Panc1 (cell line): Measurements from ENCODE around the gene FTSJ1. TPM values are rescaled to one million over a fixed set of nuclear protein-coding genes. Genes with fewer than 3 reads are reported as not detected.

Experiments used
- ATAC-seq: fragments of 200-7000 bp; cut with Tn5 transposase; 2 replicates; pipeline ENCODE4 v1.9.1; 2020; ENCODE audit warnings: mild to moderate bottlenecking, moderate library complexity
- BruUV-seq: library from RNA; stranded (reverse); fragments of 400-500 nt; replicated peaks from 2 replicates; lab custom pipeline; 2021; lab: Mats Ljungman, UMichigan
- CTCF ChIA-PET: fragments of 300-600 bp; sonication (Branson Sonifier 250); formaldehyde crosslinking; loops from one replicate; lab custom pipeline; 2022; ENCODE audit warnings: antibody characterized with exemption; lab: Charles Lee
- POLR2A ChIA-PET: fragments of 300-600 bp; sonication (Branson Sonifier 250); formaldehyde crosslinking; loops from one replicate; lab custom pipeline; 2022; ENCODE audit warnings: antibody characterized with exemption; lab: Charles Lee
- DNase-seq: peaks from one replicate; pipeline ENCODE4 v3.0.0-alpha.2; 2010; ENCODE audit warnings: low read depth, low spot score
- H3K27ac ChIP-seq: 2 replicates; pipeline ENCODE4 v1.5.1; 2011; ENCODE audit warnings: mild to moderate bottlenecking, low read length, inconsistent platforms
- H3K27me3 ChIP-seq: fragments of 200-500 bp; sonication (Bioruptor generic); 2 replicates; pipeline ENCODE4 v1.6.0; 2014; ENCODE audit warnings: low read length, inconsistent platforms; ENCODE audit not compliant: control insufficient read depth, insufficient read depth
- H3K36me3 ChIP-seq: fragments of 200-500 bp; sonication (Bioruptor generic); 2 replicates; pipeline ENCODE4 v1.5.1; 2014; ENCODE audit warnings: inconsistent platforms, mild to moderate bottlenecking, low read length, moderate library complexity; ENCODE audit not compliant: control insufficient read depth, insufficient read depth
- H3K4me1 ChIP-seq: 2 replicates; pipeline ENCODE4 v1.5.1; 2011; ENCODE audit warnings: inconsistent platforms, mild to moderate bottlenecking, low read length, moderate library complexity; ENCODE audit not compliant: control insufficient read depth, insufficient read depth
- H3K4me3 ChIP-seq, 2 experiments: 2 replicates each; pipeline ENCODE4 v1.5.1; 2011 to 2012; ENCODE audit warnings: low read depth in 2 of 2, low read length in 2 of 2, mild to moderate bottlenecking in 2 of 2, inconsistent platforms in 1 of 2, moderate library complexity in 1 of 2
- H3K9me3 ChIP-seq: fragments of 200-500 bp; sonication (Bioruptor generic); 2 replicates; pipeline ENCODE4 v1.5.1; 2014; ENCODE audit warnings: low read depth, mild to moderate bottlenecking, inconsistent platforms, low read length, moderate library complexity; ENCODE audit not compliant: control insufficient read depth, insufficient read depth
- CTCF ChIP-seq: fragments of 450-650 bp; IDR thresholded peaks from 2 replicates; pipeline ENCODE4 v1.5.1; 2017; ENCODE audit warnings: mild to moderate bottlenecking
- POLR2AphosphoS5 ChIP-seq: IDR thresholded peaks from 2 replicates; pipeline ENCODE4 v1.6.1; 2012; ENCODE audit warnings: mild to moderate bottlenecking, low read depth, low read length, moderate library complexity
- REST ChIP-seq, 2 experiments: IDR thresholded peaks; 2 replicates each; pipeline ENCODE4 v1.6.1; 2011 to 2012; ENCODE audit warnings: low read depth in 2 of 2, control low read depth in 1 of 2, low read length in 1 of 2, mild to moderate bottlenecking in 1 of 2, moderate library complexity in 1 of 2; ENCODE audit not compliant: insufficient read depth in 1 of 2
- SIN3A ChIP-seq: IDR thresholded peaks from 2 replicates; pipeline ENCODE4 v1.6.1; 2012; ENCODE audit warnings: low read depth, mild to moderate bottlenecking, low read length, moderate library complexity, borderline replicate concordance; ENCODE audit not compliant: insufficient read depth
- TCF7L2 ChIP-seq: IDR thresholded peaks from 2 replicates; pipeline ENCODE4 v1.6.1; 2011; ENCODE audit warnings: mild to moderate bottlenecking, low read depth, low read length, inconsistent platforms
- in situ Hi-C: cut with HindIII; loops from 2 replicates; pipeline ENCODE4 v1.10.0; 2016; ENCODE audit warnings: low sequenced_read_pairs, low pct_unique_long_range_greater_than_20kb
- intact Hi-C: fragments of 100-400 bp; cut with micrococcal nuclease; formaldehyde crosslinking; loops from one replicate; pipeline ENCODE4 v1.10.0; 2022; ENCODE audit not compliant: unreplicated experiment
- total RNA-seq: library from RNA; stranded (reverse); gene quantifications from one replicate; pipeline ENCODE4 v1.2.1, GENCODE V29; 2021; ENCODE audit not compliant: unreplicated experiment

FTSJ1 gene
- total RNA-seq, 1 experiment from 2014 or later: 43.1 TPM

- no peak for DNase-seq
- Histone ChIP-seq H3K9me3 (no peaks in the 10 kb centered on the region), H3K4me1 (no peaks in the 10 kb centered on the region), H3K36me3 (no peaks in the 10 kb centered on the region), H3K27ac (no peak overlapping the region), H3K27me3 (no peaks in the 10 kb centered on the region), H3K4me3 (no peak overlapping the region)
- ChIA-PET POLR2A (no interaction called here), CTCF (no interaction called here)
- no peak for ATAC-seq
- BruUV-seq: no TSS peak
- TF ChIP-seq REST (IDR thresholded peaks at IDR 0.05; ENCODE audit: insufficient read depth in 1 of 2, low read depth in 2 of 2, low read length in 1 of 2): no peak
- TF ChIP-seq TCF7L2: no peak
- TF ChIP-seq CTCF: no peak
- no peak for TF ChIP-seq POLR2AphosphoS5
- no peak for TF ChIP-seq SIN3A
- in situ Hi-C loops (no loop called here), intact Hi-C loops (no loop called here)
Measured at GRCh38 chrX:48461830-48462229, 14.2 kb upstream of the FTSJ1 start.

- DNase-seq (no peak), ATAC-seq (0 out of 2 replicates have a peak, but pooled peaks have one; percentile 16)
- in situ Hi-C loops (no loop called here), intact Hi-C loops (no loop called here)
- Histone ChIP-seq H3K36me3 (no peaks in the 10 kb centered on the region), H3K4me1 (no peaks in the 10 kb centered on the region), H3K27ac (no peak overlapping the region), H3K9me3 (no peaks in the 10 kb centered on the region), H3K27me3 (no peaks in the 10 kb centered on the region), H3K4me3 (no peak overlapping the region)
- CTCF ChIA-PET: no interaction called here
- no TSS peak for BruUV-seq
- TF ChIP-seq POLR2AphosphoS5 (no peak), SIN3A (no peak), TCF7L2 (no peak), CTCF (no peak), REST (IDR thresholded peaks at IDR 0.05; ENCODE audit: insufficient read depth in 1 of 2, low read depth in 2 of 2, low read length in 1 of 2) (no peak)
- POLR2A ChIA-PET: interaction anchor here (0.5 kb wide), 1 partner anchor 9 kb away, joined by 6 read pairs; no protein-coding TSS in a partner anchor
Measured at GRCh38 chrX:48465336-48465933, 10.6 kb upstream of the FTSJ1 start.
